ENCODE measurements around the gene SHOC2.

Gene SHOC2

GRCh38 chr10:110946496-110946895, 27.1 kb downstream of the SHOC2 start:
- no peak for DNase-seq (ENCODE audit: low read depth)

DNA sequence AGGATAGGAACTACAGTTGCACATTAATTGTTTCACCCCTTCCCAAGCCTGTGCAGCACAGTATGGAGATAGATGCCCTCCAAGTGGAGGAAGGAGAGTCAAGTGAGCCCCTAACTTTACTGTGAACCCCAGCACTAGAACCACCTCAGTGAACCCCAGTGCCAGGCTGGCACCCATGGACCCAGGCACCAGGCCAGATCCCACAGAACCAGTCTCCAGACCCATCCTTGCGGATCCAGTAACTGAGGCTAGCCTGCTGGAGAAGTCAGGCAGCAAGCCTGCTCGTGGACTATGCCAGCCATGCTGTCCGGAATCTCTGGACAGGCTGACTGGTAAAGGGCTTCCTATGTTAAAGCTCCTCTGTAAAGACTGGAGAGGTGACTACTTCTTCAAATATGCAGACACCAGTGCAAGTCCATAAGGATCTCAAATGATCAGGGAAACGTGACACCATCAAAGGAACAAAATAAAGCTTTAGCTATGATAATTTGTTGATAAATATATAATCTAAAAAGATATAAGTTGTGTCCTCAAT, 27.7 kb downstream of the SHOC2 start:
- DNase-seq (ENCODE audit: low read depth) = no peak

GRCh38 chr10:110951381-110951780, 32.0 kb downstream of the SHOC2 start:
- DNase-seq (ENCODE audit: low read depth) = no peak

- no peak for DNase-seq (ENCODE audit: low read depth)
These were observed 38.2 kb downstream of the SHOC2 start for GRCh38 chr10:110957606-110958005.

DNA sequence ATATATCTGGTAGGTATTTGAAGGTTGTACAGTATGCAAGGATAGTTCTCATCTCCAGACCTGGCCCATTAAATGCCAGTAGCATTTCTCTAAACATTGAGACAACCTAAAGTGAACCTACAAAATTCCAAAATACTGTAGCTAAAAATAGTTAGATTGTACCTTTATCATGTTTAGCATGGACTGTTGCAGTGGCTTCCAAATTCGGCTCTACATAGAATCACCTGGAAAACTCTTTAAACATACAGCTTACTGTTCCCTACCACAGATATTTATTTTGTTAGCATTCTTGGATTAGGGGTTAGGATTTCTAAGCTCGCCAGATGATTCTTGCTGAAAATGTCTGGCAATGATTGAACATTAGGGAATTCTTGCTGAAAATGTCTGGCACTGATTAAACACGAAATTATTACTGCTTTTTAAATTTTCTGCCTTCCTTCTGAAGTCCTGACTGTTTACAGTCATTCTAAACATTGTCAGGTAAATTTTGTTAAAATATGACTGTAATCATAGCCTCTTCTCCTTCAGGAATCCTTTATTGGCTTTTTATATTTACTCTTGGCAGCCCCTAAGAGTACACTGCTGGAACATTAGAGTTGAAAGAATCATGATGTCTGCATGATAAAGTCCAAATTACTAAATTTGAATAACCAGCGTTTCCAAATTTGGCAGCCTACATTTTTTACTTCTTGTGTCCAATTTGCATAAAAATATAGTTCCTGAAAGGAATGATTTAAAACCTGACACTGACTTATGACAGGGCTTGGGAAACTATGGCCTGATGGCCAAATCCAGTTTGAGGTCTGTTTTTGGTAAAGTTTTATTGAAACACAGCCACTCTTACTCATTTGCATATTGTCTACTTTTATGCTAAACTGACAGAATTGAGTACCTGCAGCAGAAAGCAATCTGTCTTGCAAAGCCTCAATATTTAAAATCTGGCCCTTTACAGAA, 40.3 kb downstream of the SHOC2 start:
- no peak for DNase-seq (ENCODE audit: low read depth)

GRCh38 chr10:110960333-110960712, 40.9 kb downstream of the SHOC2 start:
- no peak for DNase-seq (ENCODE audit: low read depth)

DNA sequence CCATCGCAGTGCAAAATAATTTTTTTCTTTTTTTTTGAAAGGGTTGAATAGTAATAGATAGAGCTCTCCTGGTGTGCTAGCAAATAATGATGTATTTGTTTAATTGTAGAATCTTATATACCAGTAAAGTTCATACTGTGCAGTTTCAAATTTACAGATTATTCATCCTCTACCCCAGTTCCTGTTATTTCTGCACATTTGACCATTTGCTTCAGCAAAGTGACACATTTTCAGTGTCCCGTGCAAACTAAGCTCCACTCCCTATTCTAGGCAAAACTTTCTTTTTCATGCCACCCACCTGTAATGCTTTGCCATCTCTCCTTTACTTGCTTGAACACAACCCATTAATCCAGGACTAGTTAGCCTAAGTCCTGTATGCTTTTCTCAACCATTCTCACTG, 43.0 kb downstream of the SHOC2 start:
- no peak for DNase-seq (ENCODE audit: low read depth)

DNA sequence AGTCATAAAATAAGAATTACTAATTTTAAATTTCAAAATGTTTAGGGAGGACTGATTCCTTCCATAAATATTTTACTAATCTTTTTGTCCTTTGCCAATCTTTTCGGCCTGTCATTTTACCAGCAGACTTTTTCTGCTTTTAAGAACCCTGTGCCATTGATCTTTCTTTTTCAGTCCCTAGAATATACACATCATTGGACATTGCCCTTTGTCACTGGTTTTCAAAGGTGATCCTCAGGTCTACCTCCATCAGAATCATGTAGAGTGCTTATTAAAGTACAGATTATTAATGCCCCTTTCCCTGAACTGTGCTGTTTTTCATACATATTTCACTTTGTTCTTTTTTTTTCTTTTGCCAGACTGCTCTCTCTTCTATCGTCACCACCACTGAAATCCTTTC, 43.8 kb downstream of the SHOC2 start:
- DNase-seq (ENCODE audit: low read depth) = no peak

DNA sequence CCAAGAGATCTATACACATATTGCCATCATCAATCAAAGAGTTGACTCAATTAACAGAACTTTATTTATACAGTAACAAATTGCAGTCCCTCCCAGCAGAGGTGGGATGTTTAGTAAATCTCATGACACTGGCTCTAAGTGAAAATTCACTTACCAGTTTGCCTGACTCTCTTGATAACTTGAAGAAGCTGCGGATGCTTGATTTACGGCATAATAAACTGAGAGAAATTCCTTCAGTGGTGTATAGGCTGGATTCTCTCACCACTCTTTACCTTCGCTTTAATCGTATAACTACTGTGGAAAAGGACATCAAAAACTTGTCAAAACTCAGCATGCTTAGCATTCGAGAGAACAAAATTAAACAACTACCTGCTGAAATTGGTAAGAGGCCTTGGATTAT, 45.3 kb downstream of the SHOC2 start:
- no peak for DNase-seq (ENCODE audit: low read depth)

DNA sequence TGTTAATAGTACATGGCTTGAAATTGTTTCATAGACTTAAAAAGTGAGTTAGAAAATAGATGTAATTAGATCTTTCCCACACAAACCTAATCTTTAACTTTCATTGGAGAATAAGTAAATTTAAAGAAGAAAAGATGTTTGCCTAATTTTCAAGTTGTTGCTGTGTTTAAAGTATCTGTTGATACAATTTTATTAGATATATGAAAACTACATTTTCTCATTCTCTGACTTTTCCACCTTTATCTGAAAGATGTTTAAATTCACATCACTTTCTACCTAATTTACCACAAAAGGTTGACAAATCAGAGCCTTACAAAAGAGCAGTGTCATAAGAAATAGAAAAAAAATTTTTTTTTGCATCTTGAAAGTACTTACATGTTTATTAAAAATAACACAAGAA, 45.8 kb downstream of the SHOC2 start:
- no peak for DNase-seq (ENCODE audit: low read depth)

DNA sequence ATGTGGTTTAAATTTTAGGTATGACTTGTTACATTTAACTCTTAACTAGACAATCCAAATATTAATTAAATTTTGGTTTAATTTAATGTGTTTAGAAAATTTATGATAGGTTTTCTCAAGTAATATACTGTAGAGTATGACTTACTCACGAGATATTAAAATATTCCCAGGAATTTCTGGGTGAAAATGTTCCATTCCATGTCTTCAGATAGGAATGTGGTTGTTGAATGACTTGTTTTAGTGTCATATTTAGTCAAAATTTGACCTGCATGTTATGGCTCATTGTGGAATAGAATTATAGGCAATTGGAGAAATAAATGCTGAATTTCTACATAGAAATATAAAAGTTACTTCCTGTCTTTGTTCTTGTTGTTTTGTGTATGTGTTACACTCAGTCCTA, 46.7 kb downstream of the SHOC2 start:
- DNase-seq (ENCODE audit: low read depth) = no peak

DNA sequence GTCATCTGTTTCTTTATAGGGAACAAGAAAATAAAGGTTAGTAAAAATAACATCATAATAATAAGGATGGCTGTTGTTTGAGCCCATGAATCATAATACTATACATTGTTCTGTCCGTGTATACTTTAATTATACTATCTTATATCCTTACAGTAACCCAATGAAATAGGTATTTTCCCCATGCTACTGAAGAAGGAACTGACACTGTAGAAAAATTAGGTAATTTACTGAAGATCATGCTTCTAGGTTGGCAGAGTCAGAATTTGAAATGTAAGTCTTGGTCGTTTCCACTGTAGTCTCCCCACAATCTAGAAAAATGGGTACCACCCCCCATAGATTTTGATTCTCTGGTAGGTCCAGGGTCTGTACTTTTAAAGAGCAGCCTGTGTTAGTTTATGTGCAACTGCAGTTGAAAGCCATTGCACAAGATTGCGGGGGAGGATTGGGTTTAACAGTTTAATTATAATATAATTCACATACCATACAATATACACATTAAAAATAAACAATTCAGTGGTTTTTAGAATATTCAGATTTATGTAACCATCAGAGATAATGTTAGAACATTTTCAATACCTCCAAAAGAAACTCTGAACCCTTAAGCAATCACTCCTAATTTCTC, 47.7 kb downstream of the SHOC2 start:
- no peak for DNase-seq (ENCODE audit: low read depth)

- DNase-seq (ENCODE audit: low read depth) = no peak
These were observed 48.2 kb downstream of the SHOC2 start for GRCh38 chr10:110967645-110968044.

GRCh38 chr10:110969183-110969582, 49.8 kb downstream of the SHOC2 start:
- no peak for DNase-seq (ENCODE audit: low read depth)

GRCh38 chr10:110971638-110972037, 52.2 kb downstream of the SHOC2 start:
- no peak for DNase-seq (ENCODE audit: low read depth)

DNA sequence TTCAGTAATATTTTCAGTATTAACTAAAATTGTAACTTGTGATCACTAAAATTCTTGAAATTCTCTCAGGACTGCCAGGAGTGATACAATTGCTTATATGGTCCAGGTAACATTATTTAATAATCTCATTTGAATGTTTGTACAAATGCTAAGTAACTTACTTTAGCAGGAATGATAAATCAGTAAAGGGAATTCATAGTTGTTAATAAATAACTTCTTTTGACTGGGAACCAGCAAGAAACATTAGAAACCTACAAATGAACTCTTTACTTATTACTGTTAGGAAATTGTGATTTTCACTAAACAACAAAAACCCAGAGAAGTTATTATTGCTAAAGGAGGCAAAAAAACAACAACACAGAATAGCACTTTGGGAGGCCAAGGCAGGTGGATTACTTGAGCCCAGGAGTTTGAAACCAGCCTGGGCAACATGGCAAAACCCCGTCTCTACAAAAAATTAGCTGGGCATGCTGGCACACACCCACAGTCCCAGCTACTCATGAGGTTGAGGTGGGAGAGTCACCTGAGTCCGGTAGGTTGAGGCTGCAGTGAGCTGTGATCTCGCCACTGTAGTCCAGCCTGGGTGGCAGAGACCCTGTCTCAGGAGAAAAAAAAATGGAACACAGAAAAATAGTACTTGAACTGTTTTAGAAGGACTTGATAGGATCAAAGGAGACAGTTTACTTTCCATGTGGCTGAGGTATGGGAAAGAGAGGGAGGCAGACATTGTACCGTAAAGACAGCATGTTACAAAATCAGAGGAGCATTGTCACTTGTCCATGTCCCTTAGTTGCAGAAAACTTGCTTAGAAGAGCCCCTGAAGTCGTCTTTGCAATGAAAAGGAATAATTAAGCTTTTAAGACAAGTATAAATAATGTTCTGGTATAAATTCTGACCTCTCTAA, 53.1 kb downstream of the SHOC2 start:
- no peak for DNase-seq (ENCODE audit: low read depth)

DNA sequence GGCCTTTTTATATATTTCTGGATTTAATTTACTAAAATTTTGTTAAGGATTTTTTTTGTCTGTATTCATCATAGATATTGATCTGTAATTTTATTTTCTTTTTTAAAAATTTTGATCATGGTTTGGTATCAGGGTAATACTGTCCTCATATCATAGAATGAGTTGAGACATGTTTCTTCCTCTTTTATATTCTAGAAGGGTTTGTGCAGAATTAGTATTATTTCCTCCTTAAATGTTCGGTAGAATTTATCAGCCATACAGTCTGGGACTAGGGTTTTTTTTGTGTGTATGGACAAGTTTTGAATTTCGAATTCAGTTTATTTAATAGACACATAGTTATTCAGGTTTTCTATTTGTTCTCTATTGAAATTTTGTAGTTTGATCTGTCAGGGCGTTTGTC, 54.0 kb downstream of the SHOC2 start:
- no peak for DNase-seq (ENCODE audit: low read depth)

GRCh38 chr10:110976577-110976976, 57.2 kb downstream of the SHOC2 start:
- DNase-seq (ENCODE audit: low read depth) = no peak

DNA sequence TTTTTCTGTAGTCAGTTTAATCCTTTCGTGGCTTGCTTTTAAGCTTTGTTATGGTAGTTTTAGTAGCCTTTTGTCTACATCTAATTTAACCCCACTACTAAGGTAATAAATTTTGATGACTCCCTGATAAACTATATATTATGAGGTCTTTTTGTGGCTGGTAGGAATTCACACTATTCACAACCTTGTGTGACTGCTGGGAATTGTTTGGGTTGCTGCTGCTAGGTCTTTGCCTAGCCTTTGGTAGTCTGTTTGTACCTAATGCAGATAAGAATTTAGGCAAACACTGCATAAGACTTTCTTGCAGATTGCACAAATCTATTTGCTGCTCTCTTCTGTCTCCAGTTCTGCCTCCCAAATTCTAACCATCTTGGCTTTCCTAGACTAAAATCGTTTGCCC, 58.3 kb downstream of the SHOC2 start:
- DNase-seq (ENCODE audit: low read depth) = no peak

DNA sequence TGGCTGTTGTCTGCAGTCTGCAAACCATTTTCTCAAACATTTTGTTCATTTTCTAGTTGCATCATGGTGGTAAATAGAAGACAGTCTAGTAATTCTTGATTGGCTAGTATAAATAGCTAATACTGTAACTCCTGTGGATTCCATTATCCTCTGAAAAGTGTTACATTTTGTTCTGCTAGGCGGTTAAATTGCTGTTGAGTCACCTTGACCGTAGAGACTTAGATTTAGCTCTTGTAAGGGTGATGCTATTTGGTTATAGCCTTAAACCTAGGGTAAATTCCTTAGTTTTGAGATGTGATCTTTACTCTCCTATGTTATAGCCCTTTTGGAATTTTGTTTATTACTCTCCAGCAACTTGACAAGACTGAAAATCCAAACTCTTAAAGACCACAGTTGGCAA, 58.8 kb downstream of the SHOC2 start:
- no peak for DNase-seq (ENCODE audit: low read depth)

DNA sequence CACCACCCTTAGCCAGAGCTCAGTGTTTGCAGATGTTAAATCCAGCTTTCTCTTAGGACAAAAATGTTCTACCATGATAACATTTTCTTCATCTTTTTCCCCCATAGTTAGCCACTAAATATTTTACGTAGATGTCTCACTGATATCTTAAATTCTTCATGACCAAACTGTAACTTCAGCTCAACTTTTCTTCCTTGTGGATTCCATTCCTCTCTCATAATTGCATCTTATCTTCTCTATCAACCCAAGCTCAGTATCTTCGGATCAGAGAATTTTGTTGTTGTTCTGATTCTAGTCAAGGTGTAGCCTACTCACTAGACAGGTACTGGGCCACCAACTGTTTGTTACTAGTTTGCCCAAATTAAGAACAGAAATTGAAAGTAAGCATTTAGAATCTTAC, 60.2 kb downstream of the SHOC2 start:
- DNase-seq (ENCODE audit: low read depth) = no peak

- no peak for DNase-seq (ENCODE audit: low read depth)
These were observed 61.4 kb downstream of the SHOC2 start for GRCh38 chr10:110980807-110981206.

Measured in activated T-helper 9 cell treated with anti-CD3 and anti-CD28 coated beads, Interleukin-2, amount 50 U/mL, for 16 hours (primary cell).